Right lobe of liver (tissue), 4 donors: ENCODE data around the gene KLF13.

ENCODE experiments used
- CTCF ChIP-seq, 4 donors: fragments of 200-600 bp in 3 of 4; fragments of 450-650 bp in 1 of 4; IDR thresholded peaks; one replicate each; pipeline versions ENCODE4 v1.5.1 to v1.8.0; 2016 to 2022; ENCODE audit warnings: antibody characterized with exemption in 4 of 4, mild to moderate bottlenecking in 2 of 4
- POLR2A ChIP-seq: fragments of 450-650 bp; IDR thresholded peaks from one replicate; pipeline ENCODE4 v1.6.1; 2017; ENCODE audit warnings: antibody characterized with exemption, mild to moderate bottlenecking
- donor health status: DM: no; HTN: no; CAD: no.
- donor health status: DM: no; HTN: no; CAD: no.
- donor health status: DM: no; HTN: yes; CAD: no.

GRCh38 chr15:31371520-31372240, 45.0 kb downstream of the KLF13 start:
- no peak for TF ChIP-seq CTCF (IDR thresholded peaks at IDR 0.05)
- TF ChIP-seq POLR2A = no peak
